Hindlimb muscle (tissue), 1 donor: Measurements from ENCODE around the gene PRTFDC1. TPM values are rescaled to one million over a fixed set of nuclear protein-coding genes. Genes with fewer than 3 reads are reported as not detected.
"Not testable (repeated sequence)": the region's sequence is repeated elsewhere in the genome, so short reads cannot be mapped to it uniquely, and the experiment has no call there.

ENCODE experiments used
- DNase-seq: peaks from one replicate; pipeline ENCODE4 v3.0.0-alpha.2; 2013
- polyA plus RNA-seq: library from polyadenylated mRNA; unstranded; fragments of 120-200 nt; gene quantifications from one replicate; pipeline ENCODE4 v1.2.1, GENCODE V29; 2013; ENCODE audit not compliant: insufficient read length

PRTFDC1 gene
- polyA plus RNA-seq, 1 donor: 10.1 TPM

- no peak for DNase-seq
Measured at GRCh38 chr10:24842856-24843255, 109.5 kb downstream of the PRTFDC1 start.

- DNase-seq: no peak
Measured at GRCh38 chr10:24841530-24841929, 110.9 kb downstream of the PRTFDC1 start.

GRCh38 chr10:24840784-24841183 lies 111.6 kb downstream of the PRTFDC1 start:
- DNase-seq: no peak

- DNase-seq: not testable (repeated sequence)
Measured at GRCh38 chr10:24837781-24838180, 114.6 kb downstream of the PRTFDC1 start.

- DNase-seq: no peak
Measured at GRCh38 chr10:24834869-24835268, 117.5 kb downstream of the PRTFDC1 start.

GRCh38 chr10:24826009-24826408 lies 126.4 kb downstream of the PRTFDC1 start:
- DNase-seq: peak; percentile 44

GRCh38 chr10:24825551-24825950 lies 126.9 kb downstream of the PRTFDC1 start:
- DNase-seq: no peak

- no peak for DNase-seq
Measured at GRCh38 chr10:24824536-24824935, 127.9 kb downstream of the PRTFDC1 start.

GRCh38 chr10:24824124-24824523 lies 128.3 kb downstream of the PRTFDC1 start:
- no peak for DNase-seq

- DNase-seq: no peak
Measured at GRCh38 chr10:24822590-24822989, 129.8 kb downstream of the PRTFDC1 start.

- no peak for DNase-seq
Measured at GRCh38 chr10:24821986-24822385, 130.4 kb downstream of the PRTFDC1 start.

- DNase-seq: no peak
Measured at GRCh38 chr10:24816868-24817396, 135.5 kb downstream of the PRTFDC1 start.

- no peak for DNase-seq
Measured at GRCh38 chr10:24814568-24815313, 137.7 kb downstream of the PRTFDC1 start.

GRCh38 chr10:24813856-24814255 lies 138.6 kb downstream of the PRTFDC1 start:
- DNase-seq: no peak

- DNase-seq: no peak
Measured at GRCh38 chr10:24806262-24806661, 146.1 kb downstream of the PRTFDC1 start.

GRCh38 chr10:24804956-24805355 lies 147.4 kb downstream of the PRTFDC1 start:
- no peak for DNase-seq

- DNase-seq: no peak
Measured at GRCh38 chr10:24804392-24804791, 148.0 kb downstream of the PRTFDC1 start.

GRCh38 chr10:24802378-24802777 lies 150.0 kb downstream of the PRTFDC1 start:
- no peak for DNase-seq

GRCh38 chr10:24800861-24801260 lies 151.5 kb downstream of the PRTFDC1 start:
- DNase-seq: no peak

Other genes with a start within 250 kb of the PRTFDC1 start
- 60.5 TPM for gene ARHGAP21, start 228.7 kb downstream of the PRTFDC1 start, polyA plus RNA-seq
- 0.30 TPM for gene ENKUR, start 63.6 kb upstream of the PRTFDC1 start, polyA plus RNA-seq
- gene THNSL1, start 64.0 kb upstream of the PRTFDC1 start, polyA plus RNA-seq: 6.3 TPM
- not detected for gene GPR158, start 222.4 kb upstream of the PRTFDC1 start, polyA plus RNA-seq